ENCODE measurements around the gene FADD. TPM values are rescaled to one million over a fixed set of nuclear protein-coding genes. Genes with fewer than 3 reads are reported as not detected.
"Not testable (repeated sequence)": the region's sequence is repeated elsewhere in the genome, so short reads cannot be mapped to it uniquely, and the experiment has no call there.

The FADD gene
- total RNA-seq, 4 donors from 2014 or later: 23.9 to 34.5 (median 25.1) TPM

DNA sequence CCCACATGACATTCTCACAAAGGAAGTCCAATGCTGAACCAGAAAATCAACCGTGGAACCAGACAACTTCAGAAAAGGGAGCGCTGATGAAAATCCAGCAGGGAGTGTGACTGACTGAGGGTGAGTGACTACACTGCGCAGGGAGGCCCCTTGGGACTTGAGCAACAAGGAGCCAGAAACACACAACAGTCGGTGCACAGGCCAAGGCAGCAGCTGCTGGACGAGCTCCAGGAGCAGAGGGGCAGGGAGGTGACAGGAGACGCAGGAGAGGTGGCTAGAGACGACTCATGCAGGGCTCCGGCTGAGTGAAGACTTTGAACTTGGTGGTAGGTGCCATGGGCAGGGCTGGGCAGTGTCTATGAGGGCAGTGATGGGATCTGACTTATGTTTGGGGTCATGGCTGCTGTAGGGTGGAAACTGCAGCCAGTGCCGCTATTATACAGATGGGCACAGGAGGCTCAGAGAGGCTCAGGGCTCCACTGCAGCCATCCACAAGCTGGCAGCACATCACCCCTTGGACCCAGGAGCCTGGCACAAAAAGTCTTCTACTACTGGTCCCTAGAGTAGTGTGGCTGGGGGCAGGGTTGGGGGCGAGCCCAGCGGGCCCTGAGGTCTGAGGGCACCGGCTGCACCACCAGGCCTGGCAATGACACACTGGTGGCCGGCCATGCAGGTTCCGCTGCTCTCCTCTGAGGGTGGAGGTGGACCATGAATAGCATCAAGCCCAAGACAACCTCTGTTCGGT, 10.3 kb upstream of the FADD start:
- Histone ChIP-seq H3K27ac (no peak overlapping the region), H3K4me3 (no peak overlapping the region)

DNA sequence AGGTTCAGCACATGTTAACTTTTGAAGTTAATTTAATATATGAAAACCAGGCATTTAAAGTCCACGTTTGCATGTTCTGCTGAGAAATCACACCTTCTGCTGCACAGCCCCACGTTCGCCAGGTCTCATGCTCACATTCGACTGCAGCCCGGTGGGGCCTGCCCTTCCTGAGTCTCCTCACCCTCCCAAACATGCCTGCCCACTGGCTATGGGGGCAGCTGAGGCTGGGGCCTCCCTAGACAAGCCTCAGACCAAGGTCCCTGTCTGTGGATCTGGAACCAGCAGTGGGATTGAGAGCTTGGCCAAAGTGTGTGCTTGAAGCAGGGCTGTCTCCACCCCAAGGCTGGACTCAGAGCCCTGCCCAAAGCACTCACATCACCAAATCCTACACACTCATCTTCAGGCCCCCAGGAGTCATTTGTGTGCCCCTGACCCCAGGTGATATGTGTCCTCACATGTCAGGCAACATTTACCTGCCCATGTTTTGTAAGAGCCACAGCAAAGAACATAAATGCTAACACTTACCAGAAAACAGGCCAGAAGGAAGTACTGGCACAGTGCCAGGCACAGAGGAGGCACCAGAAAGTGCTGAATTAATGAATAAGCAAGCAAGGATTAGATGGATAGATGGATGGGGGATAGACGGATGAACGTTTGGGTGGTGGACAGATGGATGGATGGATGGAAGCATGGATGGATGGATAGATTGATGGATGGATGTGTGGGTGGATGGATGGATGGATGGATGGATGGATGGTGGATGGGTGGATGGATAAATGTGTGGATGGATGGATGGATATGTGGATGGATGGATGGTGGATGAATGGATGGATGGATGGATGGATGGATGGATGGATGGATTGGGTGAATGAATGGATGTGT, 9.4 kb upstream of the FADD start:
- TF ChIP-seq POLR2A (IDR thresholded peaks at IDR 0.05): no peak
- TF ChIP-seq, protein P1, sequence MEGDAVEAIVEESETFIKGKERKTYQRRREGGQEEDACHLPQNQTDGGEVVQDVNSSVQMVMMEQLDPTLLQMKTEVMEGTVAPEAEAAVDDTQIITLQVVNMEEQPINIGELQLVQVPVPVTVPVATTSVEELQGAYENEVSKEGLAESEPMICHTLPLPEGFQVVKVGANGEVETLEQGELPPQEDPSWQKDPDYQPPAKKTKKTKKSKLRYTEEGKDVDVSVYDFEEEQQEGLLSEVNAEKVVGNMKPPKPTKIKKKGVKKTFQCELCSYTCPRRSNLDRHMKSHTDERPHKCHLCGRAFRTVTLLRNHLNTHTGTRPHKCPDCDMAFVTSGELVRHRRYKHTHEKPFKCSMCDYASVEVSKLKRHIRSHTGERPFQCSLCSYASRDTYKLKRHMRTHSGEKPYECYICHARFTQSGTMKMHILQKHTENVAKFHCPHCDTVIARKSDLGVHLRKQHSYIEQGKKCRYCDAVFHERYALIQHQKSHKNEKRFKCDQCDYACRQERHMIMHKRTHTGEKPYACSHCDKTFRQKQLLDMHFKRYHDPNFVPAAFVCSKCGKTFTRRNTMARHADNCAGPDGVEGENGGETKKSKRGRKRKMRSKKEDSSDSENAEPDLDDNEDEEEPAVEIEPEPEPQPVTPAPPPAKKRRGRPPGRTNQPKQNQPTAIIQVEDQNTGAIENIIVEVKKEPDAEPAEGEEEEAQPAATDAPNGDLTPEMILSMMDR (IDR thresholded peaks at IDR 0.05): no peak
- no peak for TF ChIP-seq EP300 (IDR thresholded peaks at IDR 0.05)
- 86% methylated on average over 7 of the region's 7 CpGs for WGBS, 2 donors
- no peaks in the 10 kb centered on the region for H3K9me3 ChIP-seq
- H3K4me3 ChIP-seq: no peak overlapping the region
- H3K36me3 ChIP-seq: no peaks in the 10 kb centered on the region
- DNase-seq (ENCODE audit: low spot score in 2 of 2): no peak
- H3K27ac ChIP-seq: no peak overlapping the region
- peaks cover 0 to 7% of the 10 kb centered on the region in 2 donors for H3K27me3 ChIP-seq
- peaks cover 0 to 4% (median 0%) of the 10 kb centered on the region in 4 donors for H3K4me1 ChIP-seq

More for the DNA sequence above, 10.3 kb upstream of the FADD start:
- TF ChIP-seq POLR2A (IDR thresholded peaks at IDR 0.05): no peak
- TF ChIP-seq EP300 (IDR thresholded peaks at IDR 0.05): no peak
- TF ChIP-seq, protein P1 (IDR thresholded peaks at IDR 0.05): no peak
- peaks cover 0 to 4% (median 0%) of the 10 kb centered on the region in 4 donors for H3K4me1 ChIP-seq
- DNase-seq (ENCODE audit: low spot score in 2 of 2): no peak
- 78 to 83% methylated on average over 15 of the region's 15 CpGs for WGBS, 2 donors
- H3K36me3 ChIP-seq: no peaks in the 10 kb centered on the region
- no peaks in the 10 kb centered on the region for H3K9me3 ChIP-seq
- H3K27me3 ChIP-seq: peaks cover 0 to 7% of the 10 kb centered on the region in 2 donors

DNA sequence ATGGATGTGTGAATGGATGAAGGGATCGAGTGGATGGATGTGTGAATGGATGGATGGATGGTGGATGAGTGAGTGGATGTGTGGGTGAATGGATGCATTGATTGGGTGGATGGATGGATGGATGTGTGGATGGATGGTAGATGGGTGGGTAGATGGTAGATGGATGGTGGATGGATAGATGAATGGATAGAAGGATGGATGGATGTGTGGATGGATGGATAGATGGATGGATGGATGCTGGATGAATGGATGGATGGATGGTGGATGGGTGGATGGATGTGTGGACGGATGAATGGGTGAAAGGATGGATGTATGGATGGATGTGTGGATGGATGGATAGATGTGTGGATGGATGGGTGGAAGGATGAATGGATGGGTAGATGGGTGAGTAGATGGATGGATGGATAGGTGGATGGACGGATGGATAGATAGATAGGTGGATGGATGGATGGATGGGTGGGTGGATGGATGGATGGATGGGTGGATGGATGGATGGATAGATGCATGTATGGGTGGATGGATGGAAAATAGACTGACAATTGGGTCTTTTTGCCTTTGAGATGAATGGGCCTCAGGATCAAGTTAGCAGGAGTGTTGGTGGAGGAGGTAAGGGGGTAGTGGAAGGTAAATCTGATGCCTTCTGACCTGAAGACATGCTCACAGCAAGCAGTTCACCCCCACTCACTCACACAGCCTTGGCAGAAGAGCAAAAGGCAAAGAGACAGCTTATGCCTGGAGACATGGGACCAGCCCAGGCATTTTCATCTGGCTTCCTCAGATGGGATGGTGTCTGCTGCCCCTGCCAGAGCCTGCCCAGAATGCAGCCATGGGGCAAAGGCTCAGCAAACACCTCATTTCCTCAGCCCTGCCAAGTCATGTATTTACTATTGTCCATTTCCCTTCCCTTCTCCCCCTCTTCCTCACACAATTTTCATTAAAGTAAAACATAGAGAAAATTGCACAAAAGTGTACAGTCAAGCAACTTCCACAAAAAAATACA, 8.0 kb upstream of the FADD start:
- no peak overlapping the region for H3K4me3 ChIP-seq
- H3K4me1 ChIP-seq: peaks cover 0 to 4% (median 0%) of the 10 kb centered on the region in 4 donors
- DNase-seq (ENCODE audit: low spot score in 2 of 2): no peak
- H3K9me3 ChIP-seq: no peaks in the 10 kb centered on the region
- 84 to 86% methylated on average over 3 of the region's 3 CpGs for WGBS, 2 donors
- peaks cover 0 to 7% of the 10 kb centered on the region in 2 donors for H3K27me3 ChIP-seq
- no peak overlapping the region for H3K27ac ChIP-seq
- TF ChIP-seq POLR2A (IDR thresholded peaks at IDR 0.05): no peak
- TF ChIP-seq, protein P1 (IDR thresholded peaks at IDR 0.05): no peak
- TF ChIP-seq EP300 (IDR thresholded peaks at IDR 0.05): no peak
- H3K36me3 ChIP-seq: no peaks in the 10 kb centered on the region

DNA sequence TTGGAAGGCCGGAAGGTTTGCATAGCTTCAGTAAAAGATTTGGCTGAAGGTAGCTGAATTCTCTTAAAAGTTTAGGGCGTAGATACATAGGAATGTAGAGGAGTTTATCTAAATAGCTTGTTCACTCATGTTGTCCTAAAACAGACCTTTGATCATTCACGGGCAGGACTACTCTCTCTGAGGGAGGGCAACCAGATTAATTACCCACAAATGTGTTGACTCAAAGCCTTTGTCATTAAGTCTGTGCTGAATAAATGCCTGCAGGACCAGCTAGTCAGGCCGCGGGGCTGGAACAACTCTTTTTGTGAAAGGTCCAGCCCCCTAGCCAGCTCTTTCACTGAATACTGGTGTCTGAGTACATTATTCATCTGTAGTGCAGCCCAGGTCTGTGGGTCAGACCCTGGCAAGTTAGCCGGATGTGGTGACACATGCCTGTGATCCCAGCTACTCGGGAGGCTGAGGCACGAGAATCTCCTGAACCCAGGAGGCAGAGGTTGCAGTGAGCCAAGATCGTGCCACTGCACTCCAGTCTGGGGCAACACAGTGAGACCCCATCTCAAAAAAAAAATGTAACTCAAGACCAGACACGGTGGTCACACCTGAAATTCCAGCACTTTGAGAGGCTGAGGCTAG, 2.8 kb upstream of the FADD start:
- Histone ChIP-seq H3K27me3 (no peaks in the 10 kb centered on the region), H3K9me3 (no peaks in the 10 kb centered on the region), H3K4me3 (no peak overlapping the region), H3K4me1 (peaks cover 0 to 22% (median 19%) of the 10 kb centered on the region in 4 donors), H3K27ac (no peak overlapping the region), H3K36me3 (no peaks in the 10 kb centered on the region)
- TF ChIP-seq EP300 (IDR thresholded peaks at IDR 0.05) (no peak), POLR2A (IDR thresholded peaks at IDR 0.05) (no peak)
- TF ChIP-seq, protein P1 (IDR thresholded peaks at IDR 0.05): no peak
- no peak for DNase-seq (ENCODE audit: low spot score in 2 of 2)
- 63 to 72% methylated on average over 10 of the region's 10 CpGs for WGBS, 2 donors

DNA sequence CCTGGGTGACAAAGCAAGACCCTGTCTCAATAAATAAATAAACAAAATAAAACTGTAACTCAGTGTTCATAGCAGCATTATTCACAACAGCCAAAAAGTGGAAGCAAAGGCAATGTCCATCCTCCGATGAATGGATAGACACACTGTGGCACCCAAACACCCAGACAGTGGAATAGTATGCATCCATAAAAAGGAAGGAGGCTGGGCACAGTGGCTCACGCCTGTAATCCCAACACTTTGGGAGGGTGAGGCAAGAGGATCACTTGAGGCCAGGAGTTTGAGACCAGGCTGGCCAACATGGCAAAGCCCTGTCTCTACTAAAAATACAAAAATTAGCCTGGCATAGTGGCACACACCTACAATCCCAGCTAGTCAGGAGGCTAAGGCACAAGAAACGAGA, 2.0 kb upstream of the FADD start:
- peaks cover 0 to 25% (median 19%) of the 10 kb centered on the region in 4 donors for H3K4me1 ChIP-seq
- H3K27ac ChIP-seq: not testable (repeated sequence)

More for the DNA sequence above, 2.0 kb upstream of the FADD start:
- WGBS, 2 donors: 90 to 94% methylated on average over 3 of the region's 3 CpGs
- H3K9me3 ChIP-seq; H3K4me3 ChIP-seq; H3K36me3 ChIP-seq; H3K27me3 ChIP-seq; DNase-seq (ENCODE audit: low spot score in 2 of 2): not testable (repeated sequence)

Data from tibial nerve (tissue), 4 donors.